ENCODE measurements around the gene LAG3.

LAG3 gene

GRCh38 chr12:6730169-6730568 is 42.2 kb upstream of the LAG3 start:
- H3K9ac ChIP-seq (ENCODE audit: low read depth, low read length, poor library complexity, severe bottlenecking) = no peak overlapping the region
- no peak overlapping the region for H2AFZ ChIP-seq (ENCODE audit: low read length)
- TF ChIP-seq EZH2phosphoT487 (IDR thresholded peaks at IDR 0.05; ENCODE audit: borderline replicate concordance) = no peak
- TF ChIP-seq, protein P1, sequence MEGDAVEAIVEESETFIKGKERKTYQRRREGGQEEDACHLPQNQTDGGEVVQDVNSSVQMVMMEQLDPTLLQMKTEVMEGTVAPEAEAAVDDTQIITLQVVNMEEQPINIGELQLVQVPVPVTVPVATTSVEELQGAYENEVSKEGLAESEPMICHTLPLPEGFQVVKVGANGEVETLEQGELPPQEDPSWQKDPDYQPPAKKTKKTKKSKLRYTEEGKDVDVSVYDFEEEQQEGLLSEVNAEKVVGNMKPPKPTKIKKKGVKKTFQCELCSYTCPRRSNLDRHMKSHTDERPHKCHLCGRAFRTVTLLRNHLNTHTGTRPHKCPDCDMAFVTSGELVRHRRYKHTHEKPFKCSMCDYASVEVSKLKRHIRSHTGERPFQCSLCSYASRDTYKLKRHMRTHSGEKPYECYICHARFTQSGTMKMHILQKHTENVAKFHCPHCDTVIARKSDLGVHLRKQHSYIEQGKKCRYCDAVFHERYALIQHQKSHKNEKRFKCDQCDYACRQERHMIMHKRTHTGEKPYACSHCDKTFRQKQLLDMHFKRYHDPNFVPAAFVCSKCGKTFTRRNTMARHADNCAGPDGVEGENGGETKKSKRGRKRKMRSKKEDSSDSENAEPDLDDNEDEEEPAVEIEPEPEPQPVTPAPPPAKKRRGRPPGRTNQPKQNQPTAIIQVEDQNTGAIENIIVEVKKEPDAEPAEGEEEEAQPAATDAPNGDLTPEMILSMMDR (conservative IDR thresholded peaks at IDR 0.05; ENCODE audit: low read length) = no peak; the same call in 1 of the 2 replicates
- H3F3A ChIP-seq (ENCODE audit: low read depth) = no peaks in the 10 kb centered on the region
- no peaks in the 10 kb centered on the region for H3K9me2 ChIP-seq (replicated peaks; ENCODE audit: low read depth, low read length)
- peaks cover 6% of the 10 kb centered on the region; the same call in 1 of the 2 replicates for H3K36me3 ChIP-seq (ENCODE audit: insufficient read depth, low read length)
- H4K20me1 ChIP-seq (ENCODE audit: insufficient read depth, low read length, poor library complexity, severe bottlenecking) = no peaks in the 10 kb centered on the region
- H3K4me1 ChIP-seq (ENCODE audit: insufficient read depth, low read length, poor library complexity, severe bottlenecking) = peaks cover 5% of the 10 kb centered on the region
- no peaks in the 10 kb centered on the region for H3K27me3 ChIP-seq (ENCODE audit: insufficient read depth, low read length, poor library complexity, severe bottlenecking)
- H3K9me3 ChIP-seq (ENCODE audit: insufficient read depth, low read depth, low read length) = no peaks in the 10 kb centered on the region
- H3K4me2 ChIP-seq (ENCODE audit: low read depth, low read length, poor library complexity, severe bottlenecking) = no peak overlapping the region
- peaks cover 6% of the 10 kb centered on the region; the same call in 1 of the 2 replicates for H3K79me2 ChIP-seq (ENCODE audit: insufficient read depth, low read length)
- no peak overlapping the region for H3K4me3 ChIP-seq (ENCODE audit: low read length, poor library complexity, severe bottlenecking)

GRCh38 chr12:6734506-6735387 is 37.6 kb upstream of the LAG3 start:
- Histone ChIP-seq H3K36me3 (ENCODE audit: insufficient read depth, low read length) (peaks cover 4% of the 10 kb centered on the region; the same call in 1 of the 2 replicates), H4K20me1 (ENCODE audit: insufficient read depth, low read length, poor library complexity, severe bottlenecking) (no peaks in the 10 kb centered on the region), H3F3A (ENCODE audit: low read depth) (no peaks in the 10 kb centered on the region), H3K9ac (ENCODE audit: low read depth, low read length, poor library complexity, severe bottlenecking) (peak overlapping the region; percentile 64), H3K79me2 (ENCODE audit: insufficient read depth, low read length) (no peaks in the 10 kb centered on the region), H3K9me2 (replicated peaks; ENCODE audit: low read depth, low read length) (no peaks in the 10 kb centered on the region), H3K9me3 (ENCODE audit: insufficient read depth, low read depth, low read length) (no peaks in the 10 kb centered on the region), H3K4me3 (ENCODE audit: low read length, poor library complexity, severe bottlenecking) (no peak overlapping the region), H3K4me2 (ENCODE audit: low read depth, low read length, poor library complexity, severe bottlenecking) (no peak overlapping the region), H2AFZ (ENCODE audit: low read length) (no peak overlapping the region), H3K27me3 (ENCODE audit: insufficient read depth, low read length, poor library complexity, severe bottlenecking) (no peaks in the 10 kb centered on the region), H3K4me1 (ENCODE audit: insufficient read depth, low read length, poor library complexity, severe bottlenecking) (peaks cover 5% of the 10 kb centered on the region)
- TF ChIP-seq, protein P1 (conservative IDR thresholded peaks at IDR 0.05; ENCODE audit: low read length) = no peak
- TF ChIP-seq EZH2phosphoT487 (IDR thresholded peaks at IDR 0.05; ENCODE audit: borderline replicate concordance) = no peak

DNA sequence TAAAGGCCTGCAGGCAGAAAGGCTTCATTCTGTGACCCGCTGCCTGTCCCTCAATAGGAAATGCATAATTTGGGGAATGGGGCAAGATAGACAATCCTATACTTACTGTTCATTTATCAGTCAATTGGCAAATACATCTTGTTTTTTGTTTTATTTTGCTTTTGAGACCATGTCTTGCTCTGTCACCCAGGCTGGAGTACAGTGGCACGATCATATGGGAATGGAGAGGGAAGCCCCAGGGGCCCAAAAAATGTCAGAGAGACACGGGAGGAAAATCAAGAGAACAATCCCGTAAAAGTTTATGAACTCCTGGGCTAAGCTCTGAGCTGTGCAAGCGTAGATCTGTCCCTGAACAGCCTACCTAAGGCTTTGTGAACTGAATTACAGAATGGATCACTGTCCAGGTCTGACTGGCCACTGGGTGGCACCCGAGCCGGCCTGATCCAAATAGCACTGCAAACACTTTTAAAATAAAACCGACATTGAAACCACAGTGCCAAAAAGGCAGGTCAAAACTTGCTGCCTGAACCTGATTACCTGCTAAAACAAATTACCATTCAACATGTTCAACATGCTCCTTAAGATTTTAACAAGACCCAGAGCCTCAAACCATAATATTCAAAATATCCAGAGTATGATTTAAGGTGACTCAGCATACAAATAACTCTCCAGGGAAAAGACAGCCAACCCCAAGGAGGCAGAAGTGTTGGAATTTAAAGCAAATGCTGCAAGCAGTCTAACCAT is 36.7 kb upstream of the LAG3 start:
- Histone ChIP-seq H4K20me1 (ENCODE audit: insufficient read depth, low read length, poor library complexity, severe bottlenecking) (no peaks in the 10 kb centered on the region), H3K9me3 (ENCODE audit: insufficient read depth, low read depth, low read length) (no peaks in the 10 kb centered on the region), H3F3A (ENCODE audit: low read depth) (no peaks in the 10 kb centered on the region), H3K27me3 (ENCODE audit: insufficient read depth, low read length, poor library complexity, severe bottlenecking) (no peaks in the 10 kb centered on the region), H3K79me2 (ENCODE audit: insufficient read depth, low read length) (no peaks in the 10 kb centered on the region), H3K36me3 (ENCODE audit: insufficient read depth, low read length) (no peaks in the 10 kb centered on the region), H3K4me1 (ENCODE audit: insufficient read depth, low read length, poor library complexity, severe bottlenecking) (peaks cover 5% of the 10 kb centered on the region), H2AFZ (ENCODE audit: low read length) (0 out of 2 replicates have a peak overlapping the region, but pooled peaks have one; percentile 33), H3K9me2 (replicated peaks; ENCODE audit: low read depth, low read length) (no peaks in the 10 kb centered on the region), H3K4me3 (ENCODE audit: low read length, poor library complexity, severe bottlenecking) (no peak overlapping the region), H3K9ac (ENCODE audit: low read depth, low read length, poor library complexity, severe bottlenecking) (peak overlapping the region; percentile 64), H3K4me2 (ENCODE audit: low read depth, low read length, poor library complexity, severe bottlenecking) (peak overlapping the region; percentile 22)
- TF ChIP-seq, protein P1 (conservative IDR thresholded peaks at IDR 0.05; ENCODE audit: low read length) = peak; percentile 83
- TF ChIP-seq EZH2phosphoT487 (IDR thresholded peaks at IDR 0.05; ENCODE audit: borderline replicate concordance) = no peak

Measured in Loucy (cell line).